Ovary (tissue), 3 donors: ENCODE measurements around the gene SLC30A3.

ENCODE experiments used
- CTCF ChIP-seq, 3 donors: fragments of 450-650 bp in 2 of 3; fragments of 200-600 bp in 1 of 3; IDR thresholded peaks; one replicate each; pipeline versions ENCODE4 v1.5.1 to v1.8.0; 2016 to 2022; ENCODE audit warnings: antibody characterized with exemption in 3 of 3, mild to moderate bottlenecking in 1 of 3
- EP300 ChIP-seq: sonication (generic); formaldehyde crosslinking; IDR thresholded peaks from one replicate; pipeline ENCODE4 v1.6.1; 2017; ENCODE audit warnings: antibody characterized with exemption
- POLR2A ChIP-seq: fragments of 450-650 bp; IDR thresholded peaks from one replicate; pipeline ENCODE4 v1.6.1; 2017; ENCODE audit warnings: antibody characterized with exemption, mild to moderate bottlenecking, moderate library complexity
- donor health status: DM: no; HTN: no; CAD: no.

- no peak for TF ChIP-seq CTCF (IDR thresholded peaks at IDR 0.05)
- TF ChIP-seq EP300: no peak
- TF ChIP-seq POLR2A: no peak
Measured at GRCh38 chr2:27231921-27232320, 30.9 kb downstream of the SLC30A3 start.
